ENCODE measurements around the gene FHOD3.

DNA sequence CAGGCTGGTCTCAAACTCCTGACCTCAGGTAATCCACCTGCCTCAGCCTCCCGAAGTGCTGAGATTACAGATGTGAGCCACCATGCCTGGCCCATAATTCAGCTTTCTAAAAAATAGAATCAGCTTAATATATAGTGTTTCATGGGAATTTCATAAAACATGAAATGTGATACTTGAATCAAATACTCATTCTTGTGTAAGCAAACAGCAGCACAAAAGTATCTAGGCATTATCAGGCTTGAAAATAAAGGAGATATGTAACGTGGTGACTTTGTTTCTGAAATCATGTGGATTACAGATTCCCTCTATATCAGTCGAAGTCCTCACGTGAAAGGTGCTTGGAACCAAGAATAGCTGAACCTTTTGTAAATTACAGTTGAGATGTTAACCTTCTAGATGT is 229.1 kb downstream of the FHOD3 start:
- TF ChIP-seq POLR2A (IDR thresholded peaks at IDR 0.05; ENCODE audit: low read depth, low read length) (no peak), CHD1 (IDR thresholded peaks at IDR 0.05; ENCODE audit: low read depth, low read length) (no peak), SMC3 (IDR thresholded peaks at IDR 0.05; ENCODE audit: low read depth, low read length) (no peak), NFE2L2 (IDR thresholded peaks at IDR 0.05; ENCODE audit: low read depth, low read length) (no peak), RAD21 (IDR thresholded peaks at IDR 0.05; ENCODE audit: low read length) (no peak), MAFK (IDR thresholded peaks at IDR 0.05; ENCODE audit: low read depth, low read length) (no peak), MXI1 (IDR thresholded peaks at IDR 0.05; ENCODE audit: borderline replicate concordance, low read depth, low read length) (no peak)
- TF ChIP-seq, protein P1, sequence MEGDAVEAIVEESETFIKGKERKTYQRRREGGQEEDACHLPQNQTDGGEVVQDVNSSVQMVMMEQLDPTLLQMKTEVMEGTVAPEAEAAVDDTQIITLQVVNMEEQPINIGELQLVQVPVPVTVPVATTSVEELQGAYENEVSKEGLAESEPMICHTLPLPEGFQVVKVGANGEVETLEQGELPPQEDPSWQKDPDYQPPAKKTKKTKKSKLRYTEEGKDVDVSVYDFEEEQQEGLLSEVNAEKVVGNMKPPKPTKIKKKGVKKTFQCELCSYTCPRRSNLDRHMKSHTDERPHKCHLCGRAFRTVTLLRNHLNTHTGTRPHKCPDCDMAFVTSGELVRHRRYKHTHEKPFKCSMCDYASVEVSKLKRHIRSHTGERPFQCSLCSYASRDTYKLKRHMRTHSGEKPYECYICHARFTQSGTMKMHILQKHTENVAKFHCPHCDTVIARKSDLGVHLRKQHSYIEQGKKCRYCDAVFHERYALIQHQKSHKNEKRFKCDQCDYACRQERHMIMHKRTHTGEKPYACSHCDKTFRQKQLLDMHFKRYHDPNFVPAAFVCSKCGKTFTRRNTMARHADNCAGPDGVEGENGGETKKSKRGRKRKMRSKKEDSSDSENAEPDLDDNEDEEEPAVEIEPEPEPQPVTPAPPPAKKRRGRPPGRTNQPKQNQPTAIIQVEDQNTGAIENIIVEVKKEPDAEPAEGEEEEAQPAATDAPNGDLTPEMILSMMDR (conservative IDR thresholded peaks at IDR 0.05; ENCODE audit: low read depth, low read length): no peak

Data from IMR-90 (cell line).